Transverse colon (tissue), 4 donors: Measurements from ENCODE around the gene CYP4F2. TPM values are rescaled to one million over a fixed set of nuclear protein-coding genes. Genes with fewer than 3 reads are reported as not detected.
A peak's percentile ranks its signal among the peaks of the same experiment; 100 is the strongest.
"Not testable (repeated sequence)": the region's sequence is repeated elsewhere in the genome, so short reads cannot be mapped to it uniquely, and the experiment has no call there.

Source experiments
- DNase-seq: peaks from one replicate; pipeline ENCODE4 v3.0.0-alpha.2; 2019
- H3K27ac ChIP-seq, 4 donors: fragments of 200-600 bp; sonication (generic); 2 replicates each; pipeline ENCODE4 v1.5.1; 2016 to 2018; ENCODE audit warnings: inconsistent platforms in 4 of 4
- H3K27me3 ChIP-seq: fragments of 200-600 bp; sonication (generic); 2 replicates; pipeline ENCODE4 v1.5.1; 2017; ENCODE audit warnings: inconsistent platforms
- H3K36me3 ChIP-seq, 4 donors: fragments of 200-600 bp; sonication (generic); 2 replicates each; pipeline ENCODE4 v1.5.1; 2017 to 2019; ENCODE audit warnings: inconsistent platforms in 4 of 4
- H3K4me1 ChIP-seq, 4 donors: fragments of 200-600 bp; sonication (generic); 2 replicates each; pipeline ENCODE4 v1.5.1; 2017 to 2020; ENCODE audit warnings: inconsistent platforms in 4 of 4
- H3K4me3 ChIP-seq, 4 donors: fragments of 200-600 bp; sonication (generic); 1 replicate in 1 of 4; 2 replicates in 3 of 4; pipeline versions ENCODE4 v1.5.1 to v1.6.1; 2017 to 2019; ENCODE audit warnings: inconsistent platforms in 4 of 4
- H3K9me3 ChIP-seq, 2 donors: fragments of 200-600 bp; sonication (generic); 2 replicates each; pipeline ENCODE4 v1.5.1; 2017 to 2019; ENCODE audit warnings: inconsistent platforms in 2 of 2
- CTCF ChIP-seq, 5 experiments: fragments of 200-600 bp in 3 of 5; fragments of 450-650 bp in 2 of 5; sonication (generic) in 3 of 5; IDR thresholded peaks; 1 replicate in 2 of 5; 2 replicates in 3 of 5; pipeline ENCODE4 v1.5.1; 2016 to 2017; ENCODE audit warnings: antibody characterized with exemption in 5 of 5, inconsistent platforms in 3 of 5, mild to moderate bottlenecking in 2 of 5, moderate library complexity in 1 of 5
- EP300 ChIP-seq: sonication (generic); formaldehyde crosslinking; IDR thresholded peaks from one replicate; pipeline ENCODE4 v1.6.1; 2017; ENCODE audit warnings: antibody characterized with exemption, low read depth
- POLR2A ChIP-seq: fragments of 450-650 bp; IDR thresholded peaks from one replicate; pipeline ENCODE4 v1.6.1; 2016; ENCODE audit warnings: antibody characterized with exemption, mild to moderate bottlenecking, moderate library complexity
- POLR2AphosphoS5 ChIP-seq, 3 donors: sonication (generic); formaldehyde crosslinking; IDR thresholded peaks; one replicate each; pipeline ENCODE4 v1.6.1; 2016; ENCODE audit warnings: antibody characterized with exemption in 3 of 3
- WGBS, 2 donors: methylation state at CpG; one replicate each; pipeline ENCODE4 v1.1.5; 2018; ENCODE audit warnings: low coverage in 1 of 2; 5-methylcytosine and 5-hydroxymethylcytosine counted together
- in situ Hi-C, 4 donors: fragments of 200-750 bp; cut with MboI; loops; one replicate each; pipeline versions ENCODE4 v1.15.0 to v1.15.1; 2017; ENCODE audit warnings: low sequenced_read_pairs in 3 of 4, low pct_ligation_motif_present in 1 of 4, low pct_unique_long_range_greater_than_20kb in 1 of 4
- intact Hi-C: fragments of 100-400 bp; cut with DNase I; formaldehyde crosslinking; loops from one replicate; pipeline ENCODE4 v1.15.1; 2023; ENCODE audit warnings: low total_unique reads
- total RNA-seq, 4 donors: library from RNA; depleted of rRNA; stranded (reverse); fragments of >200 nt; gene quantifications; one replicate each; pipeline ENCODE4 v1.1.0, GENCODE V29; 2016

The CYP4F2 gene
- total RNA-seq, 4 donors from 2014 or later: 24.2 to 166 (median 32.7) TPM

- TF ChIP-seq CTCF (IDR thresholded peaks at IDR 0.05) (no peak), EP300 (no peak), POLR2A (no peak), POLR2AphosphoS5 (IDR thresholded peaks at IDR 0.05) (no peak)
- no peak overlapping the region for H3K27ac ChIP-seq
- in situ Hi-C loops (loop anchor here in 1 of 4 donors (25.0 kb wide), 1 partner anchor 340 kb away; the partner anchor contains the start of genes AP1M1 and FAM32A), intact Hi-C loops (no loop called here)
- H3K4me3 ChIP-seq: no peak overlapping the region
- no peaks in the 10 kb centered on the region for H3K4me1 ChIP-seq
- no peaks in the 10 kb centered on the region for H3K36me3 ChIP-seq
- DNase-seq: no peak
- H3K9me3 ChIP-seq: no peaks in the 10 kb centered on the region
- 77% methylated on average over 6 of the region's 6 CpGs; no CpG with 5 or more reads in 1 of the 2 donors for WGBS, 2 donors
- no peaks in the 10 kb centered on the region for H3K27me3 ChIP-seq
Observed at GRCh38 chr19:15846923-15847322, 51.0 kb downstream of the CYP4F2 start.

GRCh38 chr19:15843894-15844222 is 54.0 kb downstream of the CYP4F2 start:
- 66 to 83% methylated on average over 2 to 8 of the region's 8 CpGs for WGBS, 2 donors
- intact Hi-C loops: not testable (repeated sequence)
- in situ Hi-C loops: loop anchor here in 1 of 4 donors (25.0 kb wide), 1 partner anchor 343 kb away; the partner anchor contains the start of genes AP1M1 and FAM32A

DNA sequence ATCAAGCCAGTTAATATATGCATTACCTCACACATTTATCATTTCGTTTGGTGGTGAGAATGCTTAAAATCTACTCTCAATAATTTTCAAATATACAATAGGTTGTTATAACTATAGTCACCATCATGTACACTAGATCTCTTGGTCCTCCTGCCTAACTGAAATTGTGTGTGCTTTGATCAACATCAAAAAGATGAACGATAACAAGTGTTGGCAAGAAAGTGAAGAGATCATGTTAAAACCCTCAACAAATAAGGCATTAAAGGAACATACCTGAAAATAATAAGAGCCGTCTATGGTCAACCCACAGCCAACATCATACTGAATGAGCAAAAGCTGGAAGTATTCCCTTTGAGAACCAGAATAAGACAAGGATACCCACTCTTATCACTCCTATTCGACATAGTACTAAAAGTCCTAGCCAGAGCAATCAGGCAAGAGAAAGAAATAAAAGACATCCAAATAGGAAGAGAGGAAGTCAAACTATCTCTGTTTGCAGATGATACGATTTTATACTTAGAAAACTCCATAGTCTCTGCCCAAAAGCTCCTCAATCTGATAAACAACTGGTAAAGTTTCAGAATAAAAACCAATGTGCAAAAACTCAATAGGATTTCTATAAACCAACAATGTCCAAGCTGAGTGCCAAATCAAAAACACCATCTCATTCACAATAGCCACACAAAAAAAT is 54.5 kb downstream of the CYP4F2 start:
- H3K27ac ChIP-seq: no peak overlapping the region
- H3K27me3 ChIP-seq: no peaks in the 10 kb centered on the region
- 47 to 60% methylated on average over 5 of the region's 5 CpGs for WGBS, 2 donors
- no peaks in the 10 kb centered on the region for H3K4me1 ChIP-seq
- TF ChIP-seq EP300: no peak
- TF ChIP-seq CTCF (IDR thresholded peaks at IDR 0.05): no peak
- TF ChIP-seq POLR2AphosphoS5 (IDR thresholded peaks at IDR 0.05): no peak
- TF ChIP-seq POLR2A: no peak
- H3K4me3 ChIP-seq: no peak overlapping the region
- H3K9me3 ChIP-seq: no peaks in the 10 kb centered on the region
- in situ Hi-C loops: loop anchor here in 1 of 4 donors (25.0 kb wide), 1 partner anchor 344 kb away; the partner anchor contains the start of genes AP1M1 and FAM32A
- H3K36me3 ChIP-seq: no peaks in the 10 kb centered on the region
- DNase-seq: no peak
- intact Hi-C loops: no loop called here

More at GRCh38 chr19:15843894-15844222, 54.0 kb downstream of the CYP4F2 start:
- not testable (repeated sequence) for DNase-seq, H3K36me3 ChIP-seq, H3K9me3 ChIP-seq, H3K27ac ChIP-seq, H3K4me1 ChIP-seq, H3K4me3 ChIP-seq, H3K27me3 ChIP-seq

DNA sequence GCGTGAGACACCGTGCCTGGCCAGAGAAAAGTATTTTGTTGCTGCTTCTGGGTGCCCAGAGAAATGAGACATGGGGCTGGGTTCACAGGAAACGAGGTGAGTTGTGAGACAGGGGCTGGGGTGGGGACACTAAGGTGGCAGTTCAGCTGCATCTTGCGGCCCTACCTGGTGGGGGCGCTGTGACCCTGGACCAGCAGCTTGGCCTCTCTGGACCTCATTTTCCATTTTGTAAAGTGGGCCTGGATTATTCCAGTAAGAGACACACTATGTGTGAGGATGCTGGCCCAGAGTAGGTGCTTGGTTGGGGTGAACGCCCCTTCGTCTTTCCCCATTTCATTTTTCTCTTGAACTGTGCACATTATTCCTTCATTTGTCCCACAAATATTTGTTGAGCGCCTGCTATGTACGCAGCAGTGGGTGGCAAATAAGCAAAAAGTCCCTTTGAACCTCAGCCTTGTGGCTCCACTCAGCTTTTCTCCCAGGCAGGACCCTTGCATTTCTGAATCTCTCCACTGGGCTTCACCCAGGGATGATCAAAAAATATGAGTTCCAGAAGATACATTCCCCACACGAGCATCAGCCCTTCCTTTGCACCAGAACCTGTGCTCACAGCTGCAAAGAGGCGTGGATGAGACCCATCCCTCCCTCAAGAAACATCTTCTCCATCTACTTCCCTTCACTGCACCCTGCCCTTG is 55.9 kb downstream of the CYP4F2 start:
- 66 to 80% methylated on average over 2 to 11 of the region's 11 CpGs for WGBS, 2 donors
- Histone ChIP-seq H3K27me3 (no peaks in the 10 kb centered on the region), H3K36me3 (no peaks in the 10 kb centered on the region), H3K9me3 (no peaks in the 10 kb centered on the region), H3K27ac (no peak overlapping the region), H3K4me1 (peaks cover 0 to 8% (median 4%) of the 10 kb centered on the region in 4 donors), H3K4me3 (no peak overlapping the region)
- no peak for DNase-seq
- TF ChIP-seq CTCF (IDR thresholded peaks at IDR 0.05): peak in 1 of 5 experiments; percentile 1
- no peak for TF ChIP-seq POLR2A
- in situ Hi-C loops: loop anchor here in 1 of 4 donors (25.0 kb wide), 1 partner anchor 345 kb away; the partner anchor contains the start of genes AP1M1 and FAM32A
- intact Hi-C loops: no loop called here
